H9 (cell line): ENCODE measurements around the gene PRDM1. TPM values are rescaled to one million over a fixed set of nuclear protein-coding genes. Genes with fewer than 3 reads are reported as not detected.

Experiments used
- DNase-seq: peaks from one replicate; pipeline ENCODE4 v3.0.0-alpha.2; 2017
- H2AFZ ChIP-seq: one replicate; pipeline ENCODE4 v1.6.1; 2013; ENCODE audit warnings: mild to moderate bottlenecking, low read length, control low read depth, moderate library complexity
- H2AK5ac ChIP-seq: 2 replicates; pipeline ENCODE4 v1.6.1; 2013; ENCODE audit warnings: low read length, control low read depth, mixed read lengths; ENCODE audit not compliant: insufficient read length
- H2BK120ac ChIP-seq: one replicate; pipeline ENCODE4 v1.6.1; 2013; ENCODE audit warnings: low read depth, mild to moderate bottlenecking, low read length, control low read depth, inconsistent platforms; ENCODE audit not compliant: poor library complexity, severe bottlenecking
- H2BK12ac ChIP-seq: 2 replicates; pipeline ENCODE4 v1.6.1; 2013; ENCODE audit warnings: low read length, control low read depth, mixed read lengths, low read depth; ENCODE audit not compliant: insufficient read length
- H2BK15ac ChIP-seq: 2 replicates; pipeline ENCODE4 v1.6.1; 2013; ENCODE audit warnings: low read depth, low read length, control low read depth
- H2BK20ac ChIP-seq: one replicate; pipeline ENCODE4 v1.6.1; 2013; ENCODE audit warnings: low read depth, mild to moderate bottlenecking, low read length, control low read depth, inconsistent platforms; ENCODE audit not compliant: poor library complexity, severe bottlenecking
- H2BK5ac ChIP-seq: 2 replicates; pipeline ENCODE4 v1.6.1; 2013; ENCODE audit warnings: low read length, control low read depth, mixed read lengths; ENCODE audit not compliant: insufficient read length
- H3K14ac ChIP-seq: 2 replicates; pipeline ENCODE4 v1.6.1; 2013; ENCODE audit warnings: low read length, control low read depth; ENCODE audit not compliant: insufficient read depth
- H3K18ac ChIP-seq: 2 replicates; pipeline ENCODE4 v1.6.1; 2013; ENCODE audit warnings: low read depth, mild to moderate bottlenecking, mixed read lengths, low read length, control low read depth; ENCODE audit not compliant: insufficient read length
- H3K23ac ChIP-seq: 2 replicates; pipeline ENCODE4 v1.6.1; 2013; ENCODE audit warnings: low read length, control low read depth, mixed read lengths, low read depth; ENCODE audit not compliant: insufficient read length
- H3K23me2 ChIP-seq: 2 replicates; pipeline ENCODE4 v1.6.1; 2013; ENCODE audit warnings: low read depth, mild to moderate bottlenecking, mixed read lengths, low read length, control low read depth; ENCODE audit not compliant: insufficient read length, poor library complexity, severe bottlenecking
- H3K27ac ChIP-seq: 2 replicates; pipeline ENCODE4 v1.5.1; 2013; ENCODE audit warnings: low read length, control low read depth, mixed read lengths, low read depth; ENCODE audit not compliant: insufficient read length
- H3K27me3 ChIP-seq: 2 replicates; pipeline ENCODE4 v1.6.1; 2013; ENCODE audit warnings: low read length, control low read depth, inconsistent platforms; ENCODE audit not compliant: insufficient read depth
- H3K4ac ChIP-seq: 2 replicates; pipeline ENCODE4 v1.6.1; 2013; ENCODE audit warnings: low read depth, mild to moderate bottlenecking, control low read depth, inconsistent platforms, low read length, moderate library complexity
- H3K4me1 ChIP-seq: 2 replicates; pipeline ENCODE4 v1.6.1; 2013; ENCODE audit warnings: low read length, control low read depth, inconsistent platforms; ENCODE audit not compliant: insufficient read depth
- H3K4me2 ChIP-seq: 2 replicates; pipeline ENCODE4 v1.6.1; 2013; ENCODE audit warnings: low read length, control low read depth, mixed read lengths; ENCODE audit not compliant: insufficient read length, insufficient read depth
- H3K56ac ChIP-seq: 2 replicates; pipeline ENCODE4 v1.6.1; 2013; ENCODE audit warnings: low read depth, mild to moderate bottlenecking, mixed read lengths, low read length, control low read depth; ENCODE audit not compliant: insufficient read length
- H3K79me1 ChIP-seq: 2 replicates; pipeline ENCODE4 v1.6.1; 2013; ENCODE audit warnings: low read depth, mild to moderate bottlenecking, moderate library complexity, low read length, control low read depth, inconsistent platforms; ENCODE audit not compliant: insufficient read depth, poor library complexity, severe bottlenecking
- H3K79me2 ChIP-seq: 2 replicates; pipeline ENCODE4 v1.6.1; 2013; ENCODE audit warnings: low read length, control low read depth, inconsistent platforms; ENCODE audit not compliant: insufficient read depth
- H3K9ac ChIP-seq: 2 replicates; pipeline ENCODE4 v1.6.1; 2013; ENCODE audit warnings: low read length, control low read depth, mixed read lengths; ENCODE audit not compliant: insufficient read length; ENCODE audit errors: extremely low read depth
- H3K9me3 ChIP-seq: one replicate; pipeline ENCODE4 v1.6.1; 2013; ENCODE audit warnings: low read depth, low read length, inconsistent platforms; ENCODE audit not compliant: control insufficient read depth
- H3T11ph ChIP-seq: one replicate; pipeline ENCODE4 v1.6.1; 2013; ENCODE audit warnings: mild to moderate bottlenecking, low read length, control low read depth, inconsistent platforms
- H4K20me1 ChIP-seq: one replicate; pipeline ENCODE4 v1.6.1; 2013; ENCODE audit not compliant: control insufficient read depth, insufficient read length, insufficient read depth
- H4K5ac ChIP-seq: 2 replicates; pipeline ENCODE4 v1.6.1; 2013; ENCODE audit warnings: low read depth, mild to moderate bottlenecking, mixed read lengths, low read length, control low read depth; ENCODE audit not compliant: insufficient read length
- H4K8ac ChIP-seq: replicated peaks from 2 replicates; pipeline ENCODE4 v1.6.1; 2013; ENCODE audit warnings: low read length, control low read depth, mixed read lengths, low read depth; ENCODE audit not compliant: insufficient read length
- H4K91ac ChIP-seq: 2 replicates; pipeline ENCODE4 v1.6.1; 2013; ENCODE audit warnings: low read depth, mild to moderate bottlenecking, moderate library complexity, mixed read lengths, low read length, control low read depth; ENCODE audit not compliant: insufficient read length
- H3K27ac Mint-ChIP-seq, 3 experiments: 2 replicates in 2 of 3; 3 replicates in 1 of 3; pipeline ENCODE4 v1.8.0; 2020 to 2021; ENCODE audit warnings: mixed read lengths in 3 of 3, mild to moderate bottlenecking in 1 of 3, moderate library complexity in 1 of 3
- H3K27me3 Mint-ChIP-seq: 2 replicates; pipeline ENCODE4 v1.8.0; 2021; ENCODE audit warnings: low read depth, mild to moderate bottlenecking, moderate library complexity, mixed read lengths
- H3K36me3 Mint-ChIP-seq, 3 experiments: 2 replicates in 2 of 3; 3 replicates in 1 of 3; pipeline ENCODE4 v1.8.0; 2020 to 2021; ENCODE audit warnings: low read depth in 3 of 3, mixed read lengths in 3 of 3; ENCODE audit not compliant: insufficient read depth in 1 of 3
- H3K4me1 Mint-ChIP-seq, 2 experiments: 2 replicates each; pipeline ENCODE4 v1.8.0; 2020; ENCODE audit warnings: mixed read lengths in 2 of 2
- H3K4me3 Mint-ChIP-seq, 2 experiments: 2 replicates in 1 of 2; 3 replicates in 1 of 2; pipeline ENCODE4 v1.8.0; 2020 to 2021; ENCODE audit warnings: mild to moderate bottlenecking in 2 of 2, mixed read lengths in 2 of 2, moderate library complexity in 1 of 2
- H3K9me3 Mint-ChIP-seq, 2 experiments: 2 replicates in 1 of 2; 3 replicates in 1 of 2; pipeline ENCODE4 v1.8.0; 2020; ENCODE audit warnings: mild to moderate bottlenecking in 2 of 2, mixed read lengths in 2 of 2, moderate library complexity in 1 of 2
- CTCF ChIP-seq: fragments of 200-600 bp; sonication (generic); conservative IDR thresholded peaks from 3 replicates; pipeline ENCODE4 v1.8.0; 2021; ENCODE audit warnings: antibody characterized with exemption, mild to moderate bottlenecking
- WGBS: extraction: QIAGEN DNeasy Blood & Tissue Kit; methylation state at CpG from one replicate; pipeline ENCODE4 v1.1.7; 2013; ENCODE audit warnings: missing lambda C conversion rate, low lambda C conversion rate, mixed read lengths; ENCODE audit not compliant: insufficient read length; ENCODE audit errors: extremely low coverage; 5-methylcytosine and 5-hydroxymethylcytosine counted together
- total RNA-seq: library from RNA; stranded (reverse); gene quantifications from 2 replicates; pipeline ENCODE4 v1.2.1, GENCODE V29; 2021

PRDM1 gene
- total RNA-seq, 1 experiment from 2014 or later = 2.9 TPM

- Mint-ChIP-seq H3K27ac (no peak overlapping the region), H3K4me1 (peaks cover 3 to 5% of the 10 kb centered on the region in 2 experiments; a peak in 3 of 4 replicates), H3K27me3 (peaks cover 1% of the 10 kb centered on the region; the same call in 1 of the 2 replicates), H3K9me3 (no peaks in the 10 kb centered on the region), H3K36me3 (no peaks in the 10 kb centered on the region; a peak in 1 of 7 replicates), H3K4me3 (no peak overlapping the region)
- no peaks in the 10 kb centered on the region for H3K23me2 ChIP-seq
- H3K9ac ChIP-seq = no peak overlapping the region
- H2AK5ac ChIP-seq = no peak overlapping the region
- no peak overlapping the region for H3K4ac ChIP-seq
- no peak overlapping the region for H4K8ac ChIP-seq
- H3T11ph ChIP-seq = no peak overlapping the region
- no peak overlapping the region for H3K27ac ChIP-seq
- H4K20me1 ChIP-seq = no peaks in the 10 kb centered on the region
- H2BK20ac ChIP-seq = no peak overlapping the region
- no peak overlapping the region for H2BK5ac ChIP-seq
- TF ChIP-seq CTCF = no peak
- H3K4me2 ChIP-seq = no peak overlapping the region
- H3K14ac ChIP-seq = no peak overlapping the region
- H3K9me3 ChIP-seq = no peaks in the 10 kb centered on the region
- H3K27me3 ChIP-seq = no peaks in the 10 kb centered on the region
- H3K18ac ChIP-seq = no peak overlapping the region
- no peak overlapping the region for H3K56ac ChIP-seq
- H3K79me2 ChIP-seq = no peaks in the 10 kb centered on the region
- no peak overlapping the region for H3K23ac ChIP-seq
- H3K79me1 ChIP-seq = no peaks in the 10 kb centered on the region
- no peak overlapping the region for H2AFZ ChIP-seq
- H2BK15ac ChIP-seq = no peak overlapping the region
- peaks cover 3% of the 10 kb centered on the region; the same call in 1 of the 2 replicates for H3K4me1 ChIP-seq
- H2BK12ac ChIP-seq = no peak overlapping the region
- no CpG with 5 or more reads among the region's 9 CpGs for WGBS
- no peak overlapping the region for H4K91ac ChIP-seq
- no peak overlapping the region for H2BK120ac ChIP-seq
- DNase-seq = no peak
- H4K5ac ChIP-seq = no peak overlapping the region
Observed at GRCh38 chr6:106114492-106114891, 28.4 kb downstream of the PRDM1 start.
